Psoas muscle (tissue), 8 donors: Measurements from ENCODE around the gene TFG. TPM values are rescaled to one million over a fixed set of nuclear protein-coding genes. Genes with fewer than 3 reads are reported as not detected.

Experiments used
- ATAC-seq, 4 donors: fragments of 200-7000 bp; cut with Tn5 transposase; one replicate each; pipeline ENCODE4 v1.9.1; 2020; ENCODE audit warnings: moderate library complexity in 3 of 4, mild to moderate bottlenecking in 2 of 4
- DNase-seq, 2 donors: peaks; one replicate each; pipeline ENCODE4 v3.0.0-alpha.2; 2020
- H3K27ac ChIP-seq: fragments of 200-600 bp; one replicate; pipeline ENCODE4 v1.8.0; 2022
- H3K27me3 ChIP-seq, 3 donors: fragments of 200-600 bp in 1 of 3; one replicate each; pipeline versions ENCODE4 v1.6.1 to v1.8.0; 2013 to 2022; ENCODE audit warnings: low read length in 2 of 3, mild to moderate bottlenecking in 2 of 3, moderate library complexity in 1 of 3; ENCODE audit not compliant: insufficient read depth in 3 of 3
- H3K36me3 ChIP-seq, 2 donors: fragments of 200-600 bp in 1 of 2; one replicate each; pipeline versions ENCODE4 v1.6.1 to v1.8.0; 2013 to 2022; ENCODE audit warnings: low read depth in 1 of 2, mild to moderate bottlenecking in 1 of 2, moderate library complexity in 1 of 2; ENCODE audit not compliant: insufficient read depth in 1 of 2
- H3K4me1 ChIP-seq: fragments of 200-600 bp; one replicate; pipeline ENCODE4 v1.8.0; 2022
- H3K4me3 ChIP-seq: fragments of 200-600 bp; one replicate; pipeline ENCODE4 v1.8.0; 2022; ENCODE audit warnings: mild to moderate bottlenecking
- H3K9me3 ChIP-seq: fragments of 200-600 bp; one replicate; pipeline ENCODE4 v1.8.0; 2022
- WGBS, 3 donors: extraction: QIAGEN DNeasy Blood & Tissue Kit; methylation state at CpG; one replicate each; pipeline versions ENCODE4 v1.1.6 to v1.1.7; 2013; 5-methylcytosine and 5-hydroxymethylcytosine counted together
- intact Hi-C, 2 donors: fragments of 100-400 bp; cut with DNase I; formaldehyde crosslinking; loops; one replicate each; pipeline versions ENCODE4 v1.11.0 to v1.14.2; 2022
- polyA plus RNA-seq, 3 donors: library from polyadenylated mRNA; stranded (reverse); fragments of 200-250 nt; gene quantifications; one replicate each; pipeline ENCODE4 v1.2.3, GENCODE V29; 2013
- total RNA-seq, 4 donors: library from RNA; stranded (reverse); fragmentation: NEBNext Ultra II Directional in 2 of 4; extraction: Animal tissue kit (Norgen Biotek cat#: 25700) in 2 of 4; gene quantifications; one replicate each; pipeline versions ENCODE4 v1.2.1 to v1.2.4, GENCODE V29; 2021 to 2023
- TF ChIP-seq, protein P1 (sequence below): fragments of 200-600 bp; IDR thresholded peaks from one replicate; pipeline ENCODE4 v1.8.0; 2022; ENCODE audit warnings: antibody characterized with exemption
- donor health status: healthy with polysubstance abuse.
- donor health status: DM: no; HTN: no; CAD: no; lungs with moderate emphysema.
- donor health status: Bipolar disorder and iron deficiency.
- donor health status: healthy.
- donor health status: DM: yes; HTN: yes; CAD: no.
- donor health status: DM: no; HTN: no; CAD: no.
- donor health status: DM: no; HTN: no; CAD: no.
- donor health status: DM: yes; HTN: yes; CAD: no.

TFG gene
- total and polyA plus RNA-seq, 7 donors, result 55.8 to 129 (median 65.8) TPM

DNA sequence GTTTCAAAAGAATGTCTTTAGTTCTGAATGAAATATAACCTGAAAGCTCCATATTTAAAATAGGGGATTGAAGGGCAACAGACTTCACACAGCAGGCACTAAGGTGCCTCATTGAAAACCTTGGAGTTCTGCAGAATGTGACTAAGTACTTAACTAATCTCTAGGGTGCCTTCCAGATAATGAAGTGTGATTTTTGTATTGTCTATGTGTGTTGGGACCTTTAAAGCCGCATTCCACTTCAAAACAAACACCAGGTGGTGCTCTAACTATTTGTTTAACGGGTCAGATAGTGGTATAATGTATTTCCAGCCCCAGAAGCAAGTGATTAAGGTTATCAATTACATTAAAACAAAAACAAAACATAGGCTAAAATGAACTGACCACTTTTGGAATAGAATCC, 28.0 kb downstream of the TFG start:
- H3K27me3 ChIP-seq, result no peaks in the 10 kb centered on the region
- peak in 2 of 4 donors; percentile 48 to 77 for ATAC-seq
- DNase-seq, result no peak
- WGBS, 3 donors, result 28 to 35% (median 31%) methylated on average over 2 of the region's 2 CpGs
- H3K4me1 ChIP-seq, result peaks cover 32% of the 10 kb centered on the region
- H3K9me3 ChIP-seq, result no peaks in the 10 kb centered on the region
- no peak overlapping the region for H3K4me3 ChIP-seq
- no peak overlapping the region for H3K27ac ChIP-seq
- peaks cover 7 to 87% of the 10 kb centered on the region in 2 donors for H3K36me3 ChIP-seq
- intact Hi-C loops, result loop anchor here (5.0 kb wide), 1 partner anchor 60 kb away; no protein-coding TSS in a partner anchor
- TF ChIP-seq, protein P1, sequence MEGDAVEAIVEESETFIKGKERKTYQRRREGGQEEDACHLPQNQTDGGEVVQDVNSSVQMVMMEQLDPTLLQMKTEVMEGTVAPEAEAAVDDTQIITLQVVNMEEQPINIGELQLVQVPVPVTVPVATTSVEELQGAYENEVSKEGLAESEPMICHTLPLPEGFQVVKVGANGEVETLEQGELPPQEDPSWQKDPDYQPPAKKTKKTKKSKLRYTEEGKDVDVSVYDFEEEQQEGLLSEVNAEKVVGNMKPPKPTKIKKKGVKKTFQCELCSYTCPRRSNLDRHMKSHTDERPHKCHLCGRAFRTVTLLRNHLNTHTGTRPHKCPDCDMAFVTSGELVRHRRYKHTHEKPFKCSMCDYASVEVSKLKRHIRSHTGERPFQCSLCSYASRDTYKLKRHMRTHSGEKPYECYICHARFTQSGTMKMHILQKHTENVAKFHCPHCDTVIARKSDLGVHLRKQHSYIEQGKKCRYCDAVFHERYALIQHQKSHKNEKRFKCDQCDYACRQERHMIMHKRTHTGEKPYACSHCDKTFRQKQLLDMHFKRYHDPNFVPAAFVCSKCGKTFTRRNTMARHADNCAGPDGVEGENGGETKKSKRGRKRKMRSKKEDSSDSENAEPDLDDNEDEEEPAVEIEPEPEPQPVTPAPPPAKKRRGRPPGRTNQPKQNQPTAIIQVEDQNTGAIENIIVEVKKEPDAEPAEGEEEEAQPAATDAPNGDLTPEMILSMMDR, result peak; percentile 41

DNA sequence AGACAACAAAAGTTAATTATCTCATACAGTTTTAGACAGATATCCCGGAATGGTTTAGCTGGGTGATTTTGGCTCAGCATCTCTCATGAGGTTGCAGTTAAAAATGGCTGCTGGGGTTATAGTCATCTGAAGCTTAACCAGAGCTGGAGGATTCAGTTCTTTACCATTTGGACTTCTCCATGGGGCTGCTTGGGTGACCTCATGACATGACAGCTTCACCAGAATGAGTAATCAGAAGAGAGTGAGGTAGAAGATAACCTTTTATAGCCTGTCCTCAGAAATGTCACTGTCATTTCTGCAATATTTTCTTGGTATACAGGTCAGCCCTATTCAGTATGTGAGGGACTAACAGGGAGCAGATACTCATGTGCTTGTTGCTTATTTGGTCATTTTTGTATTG, 30.9 kb downstream of the TFG start:
- H3K36me3 ChIP-seq, result peaks cover 7 to 92% of the 10 kb centered on the region in 2 donors
- peak in 1 of 4 donors; percentile 28 for ATAC-seq
- no peak for DNase-seq
- no peaks in the 10 kb centered on the region for H3K27me3 ChIP-seq
- intact Hi-C loops, result no loop called here
- peaks cover 23% of the 10 kb centered on the region for H3K4me1 ChIP-seq
- no peaks in the 10 kb centered on the region for H3K9me3 ChIP-seq
- no peak overlapping the region for H3K27ac ChIP-seq
- TF ChIP-seq, protein P1, result no peak
- 88 to 92% (median 91%) methylated on average over 1 of the region's 1 CpG for WGBS, 3 donors
- no peak overlapping the region for H3K4me3 ChIP-seq

DNA sequence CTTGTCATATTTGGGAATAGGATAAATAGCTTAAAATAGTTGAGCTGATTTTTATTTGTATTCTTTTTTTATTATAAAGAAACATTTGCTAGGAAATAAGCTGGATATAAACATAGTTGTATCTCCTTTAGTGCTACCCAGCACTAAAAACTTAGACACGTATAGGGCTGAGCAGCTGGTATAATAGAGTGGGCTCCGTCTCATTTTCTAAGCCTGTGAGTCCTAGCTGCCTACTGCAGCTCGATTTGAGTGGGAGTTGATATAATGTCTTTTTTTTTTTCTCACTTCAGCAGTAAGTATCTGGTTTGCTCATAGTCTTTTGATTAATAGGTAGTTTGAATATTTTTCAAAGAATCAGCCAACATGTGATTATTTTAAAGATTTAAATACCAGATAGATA, 34.2 kb downstream of the TFG start:
- no peak for ATAC-seq
- TF ChIP-seq, protein P1, result no peak

DNA sequence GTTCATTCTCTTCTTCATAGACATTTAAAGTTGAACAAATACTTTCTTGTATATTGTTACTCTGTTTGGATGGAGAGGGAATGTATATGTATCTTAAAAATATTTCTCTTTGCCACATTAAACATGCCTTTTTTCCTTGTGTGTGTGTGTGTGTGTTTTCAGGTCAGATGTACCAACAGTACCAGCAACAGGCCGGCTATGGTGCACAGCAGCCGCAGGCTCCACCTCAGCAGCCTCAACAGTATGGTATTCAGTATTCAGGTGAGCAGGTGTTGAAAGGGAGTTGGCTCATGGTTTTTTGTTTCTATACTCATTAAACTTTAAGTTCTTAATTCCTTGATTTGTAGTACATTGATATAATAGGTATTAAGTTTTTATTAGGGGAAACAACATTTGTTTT, 35.4 kb downstream of the TFG start:
- intact Hi-C loops, result no loop called here
- TF ChIP-seq, protein P1, result no peak
- Histone ChIP-seq H3K27ac (no peak overlapping the region), H3K9me3 (no peaks in the 10 kb centered on the region), H3K4me1 (peaks cover 14% of the 10 kb centered on the region), H3K27me3 (no peaks in the 10 kb centered on the region), H3K4me3 (no peak overlapping the region), H3K36me3 (peaks cover 4 to 91% of the 10 kb centered on the region in 2 donors)
- no peak for DNase-seq
- ATAC-seq, result no peak
- WGBS, 3 donors, result 95 to 97% (median 96%) methylated on average over 2 of the region's 2 CpGs

More for the DNA sequence above, 34.2 kb downstream of the TFG start:
- DNase-seq, result no peak
- Histone ChIP-seq H3K9me3 (no peaks in the 10 kb centered on the region), H3K27me3 (no peaks in the 10 kb centered on the region), H3K36me3 (peaks cover 4 to 86% of the 10 kb centered on the region in 2 donors), H3K4me1 (peaks cover 25% of the 10 kb centered on the region), H3K4me3 (no peak overlapping the region), H3K27ac (no peak overlapping the region)
- 86 to 91% (median 87%) methylated on average over 3 of the region's 3 CpGs for WGBS, 3 donors
- intact Hi-C loops, result no loop called here

DNA sequence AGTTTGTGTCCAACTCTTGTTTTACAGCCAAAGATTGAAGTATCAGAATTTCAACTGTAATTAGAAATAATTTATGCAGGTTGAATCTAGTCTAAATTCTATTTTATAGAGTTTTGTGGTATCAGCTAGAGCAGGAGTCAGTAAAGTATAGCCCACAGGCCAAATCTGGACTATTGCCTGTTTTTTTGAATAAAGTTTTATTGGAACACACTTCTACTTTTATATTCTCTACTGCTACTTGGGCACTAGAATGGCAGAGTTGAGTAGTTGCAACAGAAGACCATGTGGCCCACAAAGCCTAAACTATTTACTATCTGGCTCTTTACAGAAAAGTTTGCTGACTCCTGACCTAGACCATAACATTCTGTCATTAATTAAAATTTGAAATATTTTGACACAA, 36.3 kb downstream of the TFG start:
- peaks cover 4 to 91% of the 10 kb centered on the region in 2 donors for H3K36me3 ChIP-seq

More for the DNA sequence above, 36.3 kb downstream of the TFG start:
- no peaks in the 10 kb centered on the region for H3K9me3 ChIP-seq
- ATAC-seq (peak in 1 of 4 donors; percentile 41), DNase-seq (no peak)
- no peaks in the 10 kb centered on the region for H3K27me3 ChIP-seq
- intact Hi-C loops, result no loop called here
- H3K4me3 ChIP-seq, result no peak overlapping the region
- TF ChIP-seq, protein P1, result no peak
- H3K27ac ChIP-seq, result peak overlapping the region; percentile 19
- peaks cover 9% of the 10 kb centered on the region for H3K4me1 ChIP-seq
